ENCODE data around the gene RAB5B.

The RAB5B gene

DNA sequence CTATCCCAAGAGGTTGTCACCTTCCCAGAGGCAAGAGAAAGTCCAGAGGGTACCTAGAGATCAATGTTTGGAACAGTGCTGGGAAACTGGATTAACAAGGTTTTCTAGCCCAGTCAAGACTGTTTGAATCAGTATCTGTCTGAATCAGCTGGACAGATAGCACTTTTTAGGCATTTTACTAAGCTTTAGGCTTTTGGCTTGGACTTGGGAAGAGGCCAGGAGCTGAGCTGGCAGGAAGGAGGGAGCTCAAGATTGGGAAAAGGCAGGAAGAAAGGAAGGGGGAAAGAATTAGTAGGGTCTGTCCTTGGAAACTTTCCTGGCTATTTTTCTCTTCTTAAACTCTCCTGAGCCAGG, 55.3 kb downstream of the RAB5B start:
- H3K4me3 ChIP-seq (ENCODE audit: low read length): no peak overlapping the region
- no peak overlapping the region for H3K27ac ChIP-seq (ENCODE audit: low read depth, low read length)
- no peak overlapping the region for H3K23ac ChIP-seq (ENCODE audit: low read length)
- H3K4me1 ChIP-seq (ENCODE audit: control insufficient read depth, low read depth, low read length): no peaks in the 10 kb centered on the region
- no peaks in the 10 kb centered on the region for H3K79me2 ChIP-seq (ENCODE audit: control insufficient read depth, insufficient read depth, low read length)
- no peak overlapping the region for H2BK5ac ChIP-seq (ENCODE audit: low read length)
- H3K9ac ChIP-seq (ENCODE audit: low read length): no peak overlapping the region
- H2AK5ac ChIP-seq (ENCODE audit: low read length): no peak overlapping the region
- H3K4me2 ChIP-seq (ENCODE audit: low read length): no peak overlapping the region
- no peak overlapping the region for H4K8ac ChIP-seq (ENCODE audit: low read depth, low read length)
- no peak overlapping the region for H3K4ac ChIP-seq (ENCODE audit: low read depth, low read length)
- no peaks in the 10 kb centered on the region for H3K27me3 ChIP-seq (ENCODE audit: insufficient read depth, low read length, poor library complexity)
- no peak overlapping the region for H3K56ac ChIP-seq (ENCODE audit: low read length)
- H3K79me1 ChIP-seq (ENCODE audit: low read length): no peaks in the 10 kb centered on the region
- no peak overlapping the region for H4K5ac ChIP-seq (ENCODE audit: low read length)
- no peak for DNase-seq
- H2BK120ac ChIP-seq (ENCODE audit: low read depth, low read length): no peak overlapping the region
- no peak overlapping the region for H2BK15ac ChIP-seq (replicated peaks; ENCODE audit: low read depth)
- no peak overlapping the region for H3K18ac ChIP-seq (ENCODE audit: low read length)
- H3K36me3 ChIP-seq (ENCODE audit: control insufficient read depth, insufficient read depth, low read length): peaks cover 2% of the 10 kb centered on the region

- H3K4ac ChIP-seq (ENCODE audit: low read depth, low read length): no peak overlapping the region
- H3K56ac ChIP-seq (ENCODE audit: low read length): no peak overlapping the region
- no CpG with 5 or more reads among the region's 6 CpGs for WGBS (ENCODE audit: extremely low coverage, insufficient coverage, low lambda C conversion rate)
- H3K18ac ChIP-seq (ENCODE audit: low read length): no peak overlapping the region
- no peak overlapping the region for H2BK15ac ChIP-seq (replicated peaks; ENCODE audit: low read depth)
- no peak overlapping the region for H3K27ac ChIP-seq (ENCODE audit: low read depth, low read length)
- H3K23ac ChIP-seq (ENCODE audit: low read length): no peak overlapping the region
- no peaks in the 10 kb centered on the region for H3K79me1 ChIP-seq (ENCODE audit: low read length)
- H3K4me3 ChIP-seq (ENCODE audit: low read length): no peak overlapping the region
- H2BK5ac ChIP-seq (ENCODE audit: low read length): no peak overlapping the region
- no peak overlapping the region for H4K5ac ChIP-seq (ENCODE audit: low read length)
- H3K27me3 ChIP-seq (ENCODE audit: insufficient read depth, low read length, poor library complexity): no peaks in the 10 kb centered on the region
- DNase-seq: peak; percentile 59
- peaks cover 4% of the 10 kb centered on the region for H3K36me3 ChIP-seq (ENCODE audit: control insufficient read depth, insufficient read depth, low read length)
- H3K9ac ChIP-seq (ENCODE audit: low read length): no peak overlapping the region
- no peak overlapping the region for H3K4me2 ChIP-seq (ENCODE audit: low read length)
- H4K8ac ChIP-seq (ENCODE audit: low read depth, low read length): no peak overlapping the region
- no peak overlapping the region for H2BK120ac ChIP-seq (ENCODE audit: low read depth, low read length)
- no peaks in the 10 kb centered on the region for H3K4me1 ChIP-seq (ENCODE audit: control insufficient read depth, low read depth, low read length)
- no peaks in the 10 kb centered on the region for H3K79me2 ChIP-seq (ENCODE audit: control insufficient read depth, insufficient read depth, low read length)
- H2AK5ac ChIP-seq (ENCODE audit: low read length): no peak overlapping the region
Observed at GRCh38 chr12:56029666-56030293, 55.9 kb downstream of the RAB5B start.

DNA sequence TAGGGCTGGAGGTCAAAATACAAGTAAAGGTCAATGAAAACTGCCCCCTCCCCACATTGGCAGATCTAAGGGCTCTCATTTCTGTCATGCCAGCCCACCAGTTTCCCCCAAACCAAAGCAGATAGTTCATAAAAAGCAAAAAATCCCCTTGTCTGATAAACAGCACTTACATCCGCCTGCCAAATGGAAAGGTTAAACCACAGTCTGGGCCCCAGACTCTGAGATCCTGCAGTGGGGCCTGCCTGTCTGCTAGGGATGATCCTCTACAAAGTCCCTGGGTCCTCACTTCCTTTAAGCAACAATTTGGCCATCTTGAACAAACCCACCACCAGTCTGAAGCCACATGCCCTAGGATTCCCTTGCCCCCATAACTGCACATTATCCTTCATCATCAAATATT, 58.1 kb downstream of the RAB5B start:
- Histone ChIP-seq H3K4me1 (ENCODE audit: control insufficient read depth, low read depth, low read length) (no peaks in the 10 kb centered on the region), H3K9ac (ENCODE audit: low read length) (no peak overlapping the region), H3K4me3 (ENCODE audit: low read length) (no peak overlapping the region), H3K36me3 (ENCODE audit: control insufficient read depth, insufficient read depth, low read length) (peaks cover 4% of the 10 kb centered on the region), H2BK15ac (replicated peaks; ENCODE audit: low read depth) (no peak overlapping the region), H3K79me1 (ENCODE audit: low read length) (no peaks in the 10 kb centered on the region), H2AK5ac (ENCODE audit: low read length) (no peak overlapping the region), H3K79me2 (ENCODE audit: control insufficient read depth, insufficient read depth, low read length) (no peaks in the 10 kb centered on the region), H3K4ac (ENCODE audit: low read depth, low read length) (no peak overlapping the region), H3K27me3 (ENCODE audit: insufficient read depth, low read length, poor library complexity) (no peaks in the 10 kb centered on the region), H2BK120ac (ENCODE audit: low read depth, low read length) (no peak overlapping the region), H3K18ac (ENCODE audit: low read length) (no peak overlapping the region), H3K23ac (ENCODE audit: low read length) (no peak overlapping the region), H2BK5ac (ENCODE audit: low read length) (no peak overlapping the region), H3K4me2 (ENCODE audit: low read length) (no peak overlapping the region), H4K5ac (ENCODE audit: low read length) (no peak overlapping the region), H3K56ac (ENCODE audit: low read length) (no peak overlapping the region), H4K8ac (ENCODE audit: low read depth, low read length) (no peak overlapping the region), H3K27ac (ENCODE audit: low read depth, low read length) (no peak overlapping the region)
- WGBS (ENCODE audit: extremely low coverage, insufficient coverage, low lambda C conversion rate): no CpG with 5 or more reads among the region's 1 CpG
- no peak for DNase-seq

GRCh38 chr12:56034586-56035332, 60.9 kb downstream of the RAB5B start:
- no peak overlapping the region for H3K23ac ChIP-seq (ENCODE audit: low read length)
- H3K27ac ChIP-seq (ENCODE audit: low read depth, low read length): no peak overlapping the region
- H3K4ac ChIP-seq (ENCODE audit: low read depth, low read length): no peak overlapping the region
- no CpG with 5 or more reads among the region's 21 CpGs for whole genome bisulfite sequencing (ENCODE audit: extremely low coverage, insufficient coverage, low lambda C conversion rate)
- DNase-seq: no peak
- H3K79me1 ChIP-seq (ENCODE audit: low read length): no peaks in the 10 kb centered on the region
- H3K4me3 ChIP-seq (ENCODE audit: low read length): no peak overlapping the region
- H2BK5ac ChIP-seq (ENCODE audit: low read length): no peak overlapping the region
- H3K4me1 ChIP-seq (ENCODE audit: control insufficient read depth, low read depth, low read length): no peaks in the 10 kb centered on the region
- no peak overlapping the region for H3K56ac ChIP-seq (ENCODE audit: low read length)
- H4K5ac ChIP-seq (ENCODE audit: low read length): no peak overlapping the region
- no peak overlapping the region for H3K18ac ChIP-seq (ENCODE audit: low read length)
- H3K36me3 ChIP-seq (ENCODE audit: control insufficient read depth, insufficient read depth, low read length): peaks cover 4% of the 10 kb centered on the region
- H4K8ac ChIP-seq (ENCODE audit: low read depth, low read length): no peak overlapping the region
- H3K79me2 ChIP-seq (ENCODE audit: control insufficient read depth, insufficient read depth, low read length): no peaks in the 10 kb centered on the region
- no peak overlapping the region for H3K9ac ChIP-seq (ENCODE audit: low read length)
- H2BK15ac ChIP-seq (replicated peaks; ENCODE audit: low read depth): no peak overlapping the region
- H2BK120ac ChIP-seq (ENCODE audit: low read depth, low read length): no peak overlapping the region
- H3K27me3 ChIP-seq (ENCODE audit: insufficient read depth, low read length, poor library complexity): no peaks in the 10 kb centered on the region
- no peak overlapping the region for H2AK5ac ChIP-seq (ENCODE audit: low read length)
- no peak overlapping the region for H3K4me2 ChIP-seq (ENCODE audit: low read length)

DNA sequence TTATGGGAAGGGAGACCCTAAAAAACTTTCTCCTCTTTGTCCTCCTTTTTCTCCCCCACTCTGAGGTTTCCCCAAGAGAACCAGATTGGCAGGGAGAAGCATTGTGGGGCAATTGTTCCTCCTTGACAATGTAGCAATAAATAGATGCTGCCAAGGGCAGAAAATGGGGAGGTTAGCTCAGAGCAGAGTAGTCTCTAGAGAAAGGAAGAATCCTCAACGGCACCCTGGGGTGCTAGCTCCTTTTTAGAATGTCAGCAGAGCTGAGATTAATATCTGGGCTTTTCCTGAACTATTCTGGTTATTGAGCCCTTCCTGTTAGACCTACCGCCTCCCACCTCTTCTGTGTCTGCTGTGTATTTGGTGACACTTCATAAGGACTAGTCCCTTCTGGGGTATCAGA, 63.3 kb downstream of the RAB5B start:
- no peak overlapping the region for H3K9ac ChIP-seq (ENCODE audit: low read length)
- H3K27ac ChIP-seq (ENCODE audit: low read depth, low read length): no peak overlapping the region
- no peak overlapping the region for H3K4me3 ChIP-seq (ENCODE audit: low read length)
- no peak overlapping the region for H3K4ac ChIP-seq (ENCODE audit: low read depth, low read length)
- no peak for DNase-seq
- H2BK15ac ChIP-seq (replicated peaks; ENCODE audit: low read depth): no peak overlapping the region
- H3K56ac ChIP-seq (ENCODE audit: low read length): no peak overlapping the region
- peaks cover 2% of the 10 kb centered on the region for H3K4me1 ChIP-seq (ENCODE audit: control insufficient read depth, low read depth, low read length)
- WGBS (ENCODE audit: extremely low coverage, insufficient coverage, low lambda C conversion rate): no CpG with 5 or more reads among the region's 2 CpGs
- H4K8ac ChIP-seq (ENCODE audit: low read depth, low read length): no peak overlapping the region
- H3K4me2 ChIP-seq (ENCODE audit: low read length): no peak overlapping the region
- H3K36me3 ChIP-seq (ENCODE audit: control insufficient read depth, insufficient read depth, low read length): peaks cover 4% of the 10 kb centered on the region
- H3K79me1 ChIP-seq (ENCODE audit: low read length): no peaks in the 10 kb centered on the region
- H2BK5ac ChIP-seq (ENCODE audit: low read length): no peak overlapping the region
- H3K23ac ChIP-seq (ENCODE audit: low read length): no peak overlapping the region
- no peak overlapping the region for H3K18ac ChIP-seq (ENCODE audit: low read length)
- H3K79me2 ChIP-seq (ENCODE audit: control insufficient read depth, insufficient read depth, low read length): peaks cover 2% of the 10 kb centered on the region
- no peak overlapping the region for H2AK5ac ChIP-seq (ENCODE audit: low read length)
- no peaks in the 10 kb centered on the region for H3K27me3 ChIP-seq (ENCODE audit: insufficient read depth, low read length, poor library complexity)
- no peak overlapping the region for H4K5ac ChIP-seq (ENCODE audit: low read length)
- H2BK120ac ChIP-seq (ENCODE audit: low read depth, low read length): no peak overlapping the region

All from mesendoderm (in vitro differentiated cells).